ENCODE data around the gene NPW. TPM values are rescaled to one million over a fixed set of nuclear protein-coding genes. Genes with fewer than 3 reads are reported as not detected.

NPW gene
- total and polyA plus RNA-seq, 2 donors (not counting 3 experiments of a cell fraction or from before 2014, with no cell fraction given), result 0.84 to 3.3 TPM

- Histone ChIP-seq H3K4me1 (ENCODE audit: control insufficient read depth, extremely low read depth, insufficient read depth, low read length) (peaks cover 15% of the 10 kb centered on the region), H3K27ac (ENCODE audit: insufficient read depth, low read depth, low read length) (no peak overlapping the region), H4K20me1 (replicated peaks; ENCODE audit: control insufficient read depth, extremely low read depth, insufficient read depth, low read length) (no peaks in the 10 kb centered on the region), H3K9me1 (replicated peaks; ENCODE audit: control insufficient read depth, extremely low read depth, insufficient read depth, low read length) (no peaks in the 10 kb centered on the region), H3K36me3 (ENCODE audit: control insufficient read depth in 2 of 2, extremely low read depth in 1 of 2, insufficient read depth in 2 of 2, low read length in 2 of 2) (peaks cover 7 to 25% of the 10 kb centered on the region in 2 experiments), H3K9me3 (replicated peaks; ENCODE audit: control insufficient read depth, insufficient read depth, low read length) (no peaks in the 10 kb centered on the region), H3K4me2 (ENCODE audit: insufficient read depth, low read length) (no peak overlapping the region), H3K79me2 (ENCODE audit: control insufficient read depth, insufficient read depth, low read length) (peaks cover 5% of the 10 kb centered on the region), H3K9ac (replicated peaks; ENCODE audit: extremely low read depth, insufficient read depth, low read length) (no peak overlapping the region), H3K27me3 (ENCODE audit: control insufficient read depth in 2 of 2, insufficient read depth in 2 of 2, low read length in 2 of 2) (peaks cover 35 to 41% of the 10 kb centered on the region in 2 experiments), H3K4me3 (replicated peaks in 1 of 3; ENCODE audit: insufficient read depth in 1 of 3, low read depth in 1 of 3, low read length in 3 of 3) (no peak overlapping the region), H2AFZ (ENCODE audit: low read depth, low read length) (no peak overlapping the region)
- no peak for FAIRE-seq
- ChIA-PET POLR2A (interaction anchor here (0.6 kb wide), 1 partner anchor 175 kb away, joined by 4 read pairs; the partner anchor contains the start of gene TRAF7), CTCF (interaction anchor here (5.0 kb wide), 1 partner anchor 160 kb away, joined by 21 read pairs; no protein-coding TSS in a partner anchor)
- intact Hi-C loops (cut with micrococcal nuclease) (no loop called here), dilution Hi-C loops (cut with MboI; ENCODE audit: extremely low pct_ligation_motif_present, low sequenced_read_pairs) (no loop called here)
- no peak for DNase-seq (ENCODE audit: low read depth, low spot score)
- TF ChIP-seq MYC (IDR thresholded peaks at IDR 0.05; ENCODE audit: low read depth, low read length), result no peak
- TF ChIP-seq POLR2AphosphoS5 (IDR thresholded peaks at IDR 0.05; ENCODE audit: insufficient read depth, low read depth, low read length), result peak; percentile 10
- BruUV-seq (replicated peaks), result no TSS peak
These were observed 38.9 kb upstream of the NPW start for GRCh38 chr16:1980770-1981087.

GRCh38 chr16:1981398-1981836, 38.2 kb upstream of the NPW start, which contains the start of gene NOXO1:
TSS of gene NOXO1 (minus strand) at chr16:1981469. CDS start at chr16:1981179, 290 bp downstream.
- Histone ChIP-seq H3K27ac (ENCODE audit: insufficient read depth, low read depth, low read length) (no peak within 1 kb of the TSS), H3K79me2 (ENCODE audit: control insufficient read depth, insufficient read depth, low read length) (peaks cover 5% of the 10 kb centered on the region), H3K9ac (replicated peaks; ENCODE audit: extremely low read depth, insufficient read depth, low read length) (no peak within 1 kb of the TSS), H3K9me1 (replicated peaks; ENCODE audit: control insufficient read depth, extremely low read depth, insufficient read depth, low read length) (no peaks in the 10 kb centered on the region), H3K4me3 (replicated peaks in 1 of 3; ENCODE audit: insufficient read depth in 1 of 3, low read depth in 1 of 3, low read length in 3 of 3) (no peak within 1 kb of the TSS), H2AFZ (ENCODE audit: low read depth, low read length) (no peak within 1 kb of the TSS), H3K36me3 (ENCODE audit: control insufficient read depth in 2 of 2, extremely low read depth in 1 of 2, insufficient read depth in 2 of 2, low read length in 2 of 2) (peaks cover 3 to 24% of the 10 kb centered on the region in 2 experiments), H3K4me1 (ENCODE audit: control insufficient read depth, extremely low read depth, insufficient read depth, low read length) (peaks cover 15% of the 10 kb centered on the region), H3K27me3 (ENCODE audit: control insufficient read depth in 2 of 2, insufficient read depth in 2 of 2, low read length in 2 of 2) (peaks cover 35 to 41% of the 10 kb centered on the region in 2 experiments), H3K4me2 (ENCODE audit: insufficient read depth, low read length) (no peak within 1 kb of the TSS), H4K20me1 (replicated peaks; ENCODE audit: control insufficient read depth, extremely low read depth, insufficient read depth, low read length) (no peaks in the 10 kb centered on the region), H3K9me3 (replicated peaks; ENCODE audit: control insufficient read depth, insufficient read depth, low read length) (no peaks in the 10 kb centered on the region)
- dilution Hi-C loops (cut with MboI; ENCODE audit: extremely low pct_ligation_motif_present, low sequenced_read_pairs), result no loop called here
- DNase-seq (ENCODE audit: low read depth, low spot score) (no peak), FAIRE-seq (no peak)
- BruUV-seq (replicated peaks), result no TSS peak
- TF ChIP-seq CTCF (IDR thresholded peaks at IDR 0.05; ENCODE audit: extremely low read depth in 1 of 2, insufficient read depth in 1 of 2, low read depth in 1 of 2, low read length in 2 of 2), result no peak
- TF ChIP-seq MAX (IDR thresholded peaks at IDR 0.05; ENCODE audit: insufficient read depth, insufficient read length), result no peak
- no peak for TF ChIP-seq EZH2 (IDR thresholded peaks at IDR 0.05; ENCODE audit: borderline replicate concordance, low read depth, low read length, severe bottlenecking)
- no peak for TF ChIP-seq POLR2A (IDR thresholded peaks at IDR 0.05; ENCODE audit: low read depth, low read length)
- no peak for TF ChIP-seq GATA2 (IDR thresholded peaks at IDR 0.05; ENCODE audit: insufficient read depth, insufficient read length, low read depth, low read length)
- no peak for TF ChIP-seq JUN (IDR thresholded peaks at IDR 0.05; ENCODE audit: borderline replicate concordance, insufficient read depth, insufficient read length, low read depth)
- TF ChIP-seq FOS (IDR thresholded peaks at IDR 0.05; ENCODE audit: borderline replicate concordance, insufficient read depth, low read length), result no peak
- no peak for TF ChIP-seq POLR2AphosphoS5 (IDR thresholded peaks at IDR 0.05; ENCODE audit: insufficient read depth, low read depth, low read length)
- no peak for TF ChIP-seq MYC (IDR thresholded peaks at IDR 0.05; ENCODE audit: low read depth, low read length)
- intact Hi-C loops (cut with micrococcal nuclease), result no loop called here
- CTCF ChIA-PET, result interaction anchor here (5.0 kb wide), 1 partner anchor 159 kb away, joined by 21 read pairs; no protein-coding TSS in a partner anchor
- POLR2A ChIA-PET, result interaction anchor here (1.5 kb wide), 1 partner anchor 17 kb away, joined by 5 read pairs; the partner anchor contains the start of gene RPS2
